Ammon's horn (tissue), 1 donor: ENCODE measurements around the gene PASK.

Experiments used
- DNase-seq: peaks from one replicate; pipeline ENCODE4 v3.0.0-alpha.2; 2016; ENCODE audit warnings: low spot score

The PASK gene

GRCh38 chr2:241064008-241064801, 85.1 kb downstream of the PASK start:
- no peak for DNase-seq

- DNase-seq = no peak
Observed at GRCh38 chr2:241063587-241063986, 85.7 kb downstream of the PASK start.

- no peak for DNase-seq
Observed at GRCh38 chr2:241063093-241063551, 86.2 kb downstream of the PASK start.

GRCh38 chr2:241062389-241063092, 86.7 kb downstream of the PASK start:
- no peak for DNase-seq

GRCh38 chr2:241061275-241061674, 88.0 kb downstream of the PASK start:
- peak; percentile 27 for DNase-seq
